Upper lobe of right lung (tissue), 1 donor: ENCODE results near the gene PRKCE. TPM values are rescaled to one million over a fixed set of nuclear protein-coding genes. Genes with fewer than 3 reads are reported as not detected.

Source experiments
- ATAC-seq: fragments of 200-7000 bp; cut with Tn5 transposase; one replicate; pipeline ENCODE4 v1.9.1; 2020; ENCODE audit warnings: mild to moderate bottlenecking, moderate library complexity
- DNase-seq: peaks from one replicate; pipeline ENCODE4 v3.0.0-alpha.2; 2020
- H3K27ac ChIP-seq: fragments of 200-600 bp; one replicate; pipeline ENCODE4 v1.8.0; 2022
- H3K27me3 ChIP-seq: fragments of 200-600 bp; one replicate; pipeline ENCODE4 v1.8.0; 2022; ENCODE audit warnings: mild to moderate bottlenecking
- H3K36me3 ChIP-seq: fragments of 200-600 bp; one replicate; pipeline ENCODE4 v1.8.0; 2022
- H3K4me1 ChIP-seq: fragments of 200-600 bp; one replicate; pipeline ENCODE4 v1.8.0; 2022
- H3K4me3 ChIP-seq: fragments of 200-600 bp; one replicate; pipeline ENCODE4 v1.8.0; 2022; ENCODE audit warnings: mild to moderate bottlenecking
- H3K9me3 ChIP-seq: fragments of 200-600 bp; one replicate; pipeline ENCODE4 v1.8.0; 2022
- CTCF ChIP-seq: fragments of 200-600 bp; IDR thresholded peaks from one replicate; pipeline ENCODE4 v1.8.0; 2022; ENCODE audit warnings: antibody characterized with exemption
- intact Hi-C: fragments of 100-400 bp; cut with DNase I; formaldehyde crosslinking; loops from one replicate; pipeline ENCODE4 v1.11.0; 2022
- total RNA-seq: library from RNA; stranded (reverse); fragmentation: NEBNext Ultra II Directional; extraction: Animal tissue kit (Norgen Biotek cat#: 25700); gene quantifications from one replicate; pipeline ENCODE4 v1.2.1, GENCODE V29; 2021
- donor health status: DM: no; HTN: yes; CAD: no; lungs with severe emphysema.

PRKCE gene
- total RNA-seq, 1 donor from 2014 or later, result 65.6 TPM

GRCh38 chr2:45676088-45676487, 24.6 kb downstream of the PRKCE start:
- H3K4me1 ChIP-seq, result peaks cover 27% of the 10 kb centered on the region
- no peak overlapping the region for H3K4me3 ChIP-seq

DNA sequence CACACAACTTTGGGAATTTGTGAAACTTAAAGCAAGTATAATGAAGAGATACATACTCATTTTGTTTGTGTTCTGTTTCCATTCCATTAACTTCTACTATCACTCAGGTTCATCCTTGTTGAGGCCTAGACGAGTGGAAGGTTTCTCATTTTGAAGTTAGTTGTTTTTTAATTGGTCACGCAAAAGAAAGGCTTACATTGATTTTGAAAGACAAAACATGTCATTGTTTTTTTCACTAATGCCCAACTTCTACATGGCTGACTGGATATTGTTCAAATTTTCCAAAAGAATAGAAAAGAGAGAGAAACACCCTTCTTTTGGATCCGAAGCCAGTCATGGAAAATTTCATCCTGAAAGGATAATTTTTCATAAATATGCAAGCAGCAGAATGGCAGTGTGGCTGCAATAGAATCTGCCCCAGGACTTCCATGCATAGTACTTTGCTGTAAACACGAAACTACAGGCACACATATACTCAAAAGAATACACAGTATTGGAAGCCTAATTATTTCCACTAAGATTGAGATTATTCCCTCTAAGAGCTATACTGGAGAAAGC, 27.4 kb downstream of the PRKCE start:
- no peak for TF ChIP-seq CTCF
- Histone ChIP-seq H3K27ac (no peak overlapping the region), H3K27me3 (no peaks in the 10 kb centered on the region), H3K9me3 (no peaks in the 10 kb centered on the region), H3K4me1 (peaks cover 33% of the 10 kb centered on the region), H3K4me3 (no peak overlapping the region), H3K36me3 (no peaks in the 10 kb centered on the region)
- intact Hi-C loops, result no loop called here
- DNase-seq (no peak), ATAC-seq (no peak)

More at GRCh38 chr2:45676088-45676487, 24.6 kb downstream of the PRKCE start:
- ATAC-seq (no peak), DNase-seq (no peak)
- Histone ChIP-seq H3K9me3 (no peaks in the 10 kb centered on the region), H3K27ac (peak overlapping the region; percentile 74), H3K36me3 (no peaks in the 10 kb centered on the region), H3K27me3 (no peaks in the 10 kb centered on the region)
- no peak for TF ChIP-seq CTCF
- intact Hi-C loops, result no loop called here

DNA sequence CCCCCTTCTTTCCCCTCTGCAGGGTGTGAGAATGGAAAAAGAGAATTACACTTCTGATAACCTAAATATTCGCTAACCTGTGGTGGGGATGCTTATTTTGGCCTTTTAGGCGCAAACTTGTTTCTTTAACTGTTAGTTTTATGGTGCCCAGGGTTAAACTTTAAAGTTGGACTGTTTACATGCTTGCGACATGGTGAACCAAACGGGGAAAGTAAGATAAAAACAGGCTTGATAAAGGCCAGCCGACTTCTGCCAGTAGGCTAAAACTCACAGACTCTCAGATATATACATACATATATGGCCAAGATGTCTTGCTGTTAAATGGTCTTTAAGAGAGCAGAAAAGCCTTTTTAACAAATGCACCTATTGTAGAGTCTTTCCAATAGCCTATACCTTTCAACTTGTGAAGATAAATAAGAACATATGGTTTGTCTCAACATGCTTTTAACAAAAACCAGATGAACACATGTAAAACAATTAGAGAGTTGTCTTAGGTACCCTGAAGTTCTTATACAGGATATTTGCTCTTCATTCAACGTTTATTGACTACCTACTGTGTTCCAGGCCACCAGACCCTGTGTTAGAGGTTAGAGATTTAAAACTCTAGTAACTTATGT, 29.0 kb downstream of the PRKCE start:
- no peak for ATAC-seq
- no peak for DNase-seq
- Histone ChIP-seq H3K4me1 (peaks cover 26% of the 10 kb centered on the region), H3K27ac (no peak overlapping the region), H3K27me3 (no peaks in the 10 kb centered on the region), H3K36me3 (no peaks in the 10 kb centered on the region), H3K4me3 (no peak overlapping the region), H3K9me3 (no peaks in the 10 kb centered on the region)
- intact Hi-C loops, result no loop called here
- no peak for TF ChIP-seq CTCF

DNA sequence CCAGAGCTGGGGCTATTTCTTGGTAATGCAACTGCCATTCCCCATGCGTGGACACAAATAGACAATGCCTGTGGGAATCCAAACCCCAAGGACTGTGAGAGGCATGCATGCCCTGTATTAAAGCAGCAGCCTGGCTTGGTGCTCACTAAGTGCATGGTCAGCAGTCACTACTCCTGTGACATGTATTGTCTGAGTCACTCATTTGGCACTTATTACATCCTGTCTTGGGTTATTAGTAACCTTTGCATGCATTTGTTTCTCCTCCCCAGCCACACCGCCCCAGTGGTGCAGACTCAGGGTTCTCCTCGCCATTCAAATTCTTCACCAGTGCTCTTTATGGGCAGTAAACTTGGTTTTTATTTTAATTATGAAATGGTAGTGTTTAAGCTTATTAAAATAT, 30.2 kb downstream of the PRKCE start:
- Histone ChIP-seq H3K4me3 (no peak overlapping the region), H3K27ac (no peak overlapping the region), H3K36me3 (no peaks in the 10 kb centered on the region), H3K9me3 (no peaks in the 10 kb centered on the region), H3K27me3 (no peaks in the 10 kb centered on the region), H3K4me1 (peaks cover 15% of the 10 kb centered on the region)
- ATAC-seq (peak; percentile 89), DNase-seq (no peak)
- no peak for TF ChIP-seq CTCF
- intact Hi-C loops, result no loop called here

DNA sequence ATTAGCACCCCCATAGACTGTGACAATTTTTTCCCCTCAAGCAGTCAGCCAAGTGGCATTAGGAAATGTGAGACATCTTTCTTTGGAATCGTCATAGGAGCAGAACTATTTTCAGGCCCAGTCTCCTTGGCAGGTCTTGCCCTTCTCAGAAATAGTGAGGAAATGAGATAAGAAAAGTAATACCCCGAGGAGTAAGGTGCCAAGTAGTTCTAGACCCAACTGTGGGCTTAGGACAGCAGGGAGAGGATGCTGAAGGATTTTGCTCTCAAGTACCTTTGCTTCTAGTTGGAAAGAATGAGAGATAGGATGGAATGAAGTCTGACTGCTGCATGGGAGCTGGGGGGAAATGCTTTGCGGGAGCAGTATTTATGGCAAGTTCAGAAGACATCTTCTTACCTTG, 31.8 kb downstream of the PRKCE start:
- H3K36me3 ChIP-seq, result no peaks in the 10 kb centered on the region
- H3K9me3 ChIP-seq, result no peaks in the 10 kb centered on the region
- H3K4me1 ChIP-seq, result peaks cover 20% of the 10 kb centered on the region
- ATAC-seq (no peak), DNase-seq (no peak)
- no peak overlapping the region for H3K4me3 ChIP-seq
- intact Hi-C loops, result no loop called here
- no peak for TF ChIP-seq CTCF
- H3K27me3 ChIP-seq, result no peaks in the 10 kb centered on the region
- H3K27ac ChIP-seq, result no peak overlapping the region
